HFFc6 (cell line): ENCODE data around the gene URB2. TPM values are rescaled to one million over a fixed set of nuclear protein-coding genes. Genes with fewer than 3 reads are reported as not detected.

ENCODE experiments used
- DNase-seq: peaks from one replicate; pipeline ENCODE4 v3.0.0-alpha.2; 2018
- H3K27ac Mint-ChIP-seq: 2 replicates; pipeline ENCODE4 v1.8.0; 2020; ENCODE audit warnings: mild to moderate bottlenecking, mixed read lengths
- H3K27me3 Mint-ChIP-seq: 2 replicates; pipeline ENCODE4 v1.8.0; 2021; ENCODE audit warnings: mild to moderate bottlenecking, moderate library complexity, mixed read lengths; ENCODE audit not compliant: insufficient read depth
- H3K36me3 Mint-ChIP-seq: 2 replicates; pipeline ENCODE4 v1.8.0; 2021; ENCODE audit warnings: low read depth, mixed read lengths
- H3K4me1 Mint-ChIP-seq: 2 replicates; pipeline ENCODE4 v1.8.0; 2020; ENCODE audit warnings: low read depth, mixed read lengths
- H3K4me3 Mint-ChIP-seq: 2 replicates; pipeline ENCODE4 v1.8.0; 2020; ENCODE audit warnings: mild to moderate bottlenecking, moderate library complexity, mixed read lengths
- H3K9me3 Mint-ChIP-seq: 2 replicates; pipeline ENCODE4 v1.8.0; 2020; ENCODE audit warnings: mild to moderate bottlenecking, mixed read lengths
- CTCF ChIP-seq: fragments of 200-600 bp; sonication (generic); IDR thresholded peaks from 2 replicates; pipeline ENCODE4 v1.5.0; 2021; ENCODE audit warnings: antibody characterized with exemption, mild to moderate bottlenecking
- total RNA-seq, 6 experiments: library from RNA; stranded (reverse); fragmentation: NEBNext Ultra II Directional; extraction: Animal tissue kit (Norgen Biotek cat#: 25700); gene quantifications; 2 replicates in 1 of 6; 3 replicates in 5 of 6; pipeline ENCODE4 v1.2.3, GENCODE V29; 2021

URB2 gene
- total RNA-seq, 6 experiments from 2014 or later, result 8.8 to 12.6 (median 9.8) TPM

DNA sequence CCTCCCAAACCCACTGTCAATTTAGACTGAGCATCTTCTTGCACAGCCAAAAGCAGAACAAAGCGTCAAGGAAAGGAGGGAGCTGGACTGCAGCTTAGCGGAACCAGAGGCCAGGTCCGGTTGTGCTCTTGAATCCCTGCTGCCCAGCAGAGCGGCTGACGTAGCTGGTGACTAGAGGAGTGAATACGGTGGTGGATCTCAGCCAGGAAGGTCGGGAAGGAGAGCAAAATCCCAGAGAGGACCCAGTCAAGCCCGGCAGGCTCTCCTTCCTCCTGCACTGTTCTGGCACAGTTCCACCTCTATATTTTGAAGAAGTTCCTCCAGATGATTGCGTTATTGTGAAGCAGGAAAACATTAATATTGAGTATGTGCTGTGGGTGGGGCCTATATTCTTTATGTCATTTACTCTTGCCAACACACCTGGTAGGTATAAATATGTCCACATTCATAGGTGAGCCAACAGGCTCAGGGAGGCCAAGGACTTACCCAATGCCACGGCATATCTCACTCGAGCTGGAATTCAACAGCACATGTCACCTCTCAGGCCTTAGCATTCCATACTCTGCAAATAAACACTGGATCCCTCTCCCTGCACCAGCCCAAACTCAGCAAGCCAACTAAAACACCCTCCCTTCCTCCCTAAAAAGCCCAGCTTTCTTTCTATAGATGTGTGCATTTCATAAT is 43.9 kb upstream of the URB2 start:
- peaks cover 8% of the 10 kb centered on the region; the same call in 1 of the 2 replicates for H3K27me3 Mint-ChIP-seq
- H3K4me3 Mint-ChIP-seq, result no peak overlapping the region
- peaks cover 11% of the 10 kb centered on the region for H3K4me1 Mint-ChIP-seq
- no peaks in the 10 kb centered on the region for H3K9me3 Mint-ChIP-seq
- TF ChIP-seq CTCF, result no peak
- no peak for DNase-seq
- no peak overlapping the region for H3K27ac Mint-ChIP-seq
- no peaks in the 10 kb centered on the region for H3K36me3 Mint-ChIP-seq

GRCh38 chr1:229582715-229583114 is 43.3 kb upstream of the URB2 start:
- Mint-ChIP-seq H3K4me1 (peaks cover 11% of the 10 kb centered on the region), H3K27me3 (peaks cover 7% of the 10 kb centered on the region; the same call in 1 of the 2 replicates), H3K27ac (no peak overlapping the region), H3K4me3 (no peak overlapping the region), H3K36me3 (no peaks in the 10 kb centered on the region), H3K9me3 (no peaks in the 10 kb centered on the region)
- no peak for TF ChIP-seq CTCF
- no peak for DNase-seq

DNA sequence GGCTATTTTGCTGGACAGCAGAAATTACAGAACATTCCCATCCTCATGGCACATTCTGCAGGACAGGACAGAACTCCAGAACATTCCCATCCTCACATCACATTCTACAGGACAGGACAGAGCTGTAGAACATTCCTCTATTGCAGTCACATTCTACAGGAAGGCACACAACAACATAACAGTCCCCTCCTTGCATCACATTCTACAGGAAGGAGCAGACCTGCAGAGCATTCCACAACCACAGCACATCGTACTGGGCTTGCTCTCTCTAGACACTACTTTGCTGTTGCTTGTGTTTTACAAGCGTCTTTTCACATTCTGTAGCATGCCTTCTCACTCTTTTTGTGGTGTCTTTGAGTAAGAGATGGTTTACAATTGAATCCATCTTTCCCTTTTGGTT is 40.7 kb upstream of the URB2 start:
- DNase-seq, result no peak
- no peak overlapping the region for H3K4me3 Mint-ChIP-seq
- H3K36me3 Mint-ChIP-seq, result no peaks in the 10 kb centered on the region
- H3K27ac Mint-ChIP-seq, result no peak overlapping the region
- TF ChIP-seq CTCF, result no peak
- no peaks in the 10 kb centered on the region for H3K4me1 Mint-ChIP-seq
- 0 out of 2 replicates have a peak, but pooled peaks cover 1% of the 10 kb centered on the region for H3K27me3 Mint-ChIP-seq
- no peaks in the 10 kb centered on the region for H3K9me3 Mint-ChIP-seq

DNA sequence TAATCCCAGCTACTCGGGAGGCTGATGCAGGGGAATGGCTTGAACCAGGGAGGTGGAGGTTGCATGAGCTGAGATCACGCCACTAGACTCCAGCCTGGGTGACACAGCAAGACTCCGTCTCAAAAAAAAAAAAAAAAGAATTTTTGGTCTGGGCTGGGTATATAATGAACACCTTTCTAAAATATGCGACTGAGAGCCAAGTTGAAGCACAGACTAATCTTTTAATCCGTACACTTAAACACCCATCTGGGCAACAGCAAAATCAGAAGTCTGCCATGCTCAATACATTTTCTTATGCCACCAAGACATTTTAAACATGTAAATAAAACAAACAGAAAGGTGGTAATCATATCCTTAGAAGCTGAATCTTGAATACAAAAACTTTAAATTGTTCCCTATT is 35.9 kb upstream of the URB2 start:
- H3K27me3 Mint-ChIP-seq, result no peaks in the 10 kb centered on the region
- peaks cover 5% of the 10 kb centered on the region; the same call in 1 of the 2 replicates for H3K36me3 Mint-ChIP-seq
- no peaks in the 10 kb centered on the region for H3K9me3 Mint-ChIP-seq
- no peaks in the 10 kb centered on the region for H3K4me1 Mint-ChIP-seq
- no peak for DNase-seq
- TF ChIP-seq CTCF, result no peak
- H3K27ac Mint-ChIP-seq, result no peak overlapping the region
- H3K4me3 Mint-ChIP-seq, result no peak overlapping the region

DNA sequence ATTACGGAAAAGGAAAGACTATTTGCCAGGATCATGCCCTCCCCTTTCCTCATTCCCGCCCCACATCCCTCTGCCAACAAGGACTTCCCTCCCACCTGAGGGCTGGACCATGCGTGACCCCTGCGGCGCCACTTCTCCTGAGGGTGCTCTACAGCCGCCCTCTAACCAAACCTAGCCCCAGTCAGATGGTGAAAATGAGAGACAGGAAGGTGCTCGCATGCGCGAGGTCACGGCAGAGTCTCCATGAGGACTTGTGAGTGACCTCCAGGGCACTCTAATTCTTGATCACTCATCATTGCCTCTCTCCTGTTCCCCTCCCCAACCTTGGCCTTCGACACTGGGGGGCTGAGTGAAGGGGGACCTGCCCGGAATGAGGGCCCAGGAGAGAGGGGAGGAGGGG is 32.2 kb upstream of the URB2 start:
- Mint-ChIP-seq H3K4me1 (peaks cover 25% of the 10 kb centered on the region), H3K27ac (no peak overlapping the region; the same call in 1 of the 2 replicates), H3K36me3 (peaks cover 17% of the 10 kb centered on the region; the same call in 1 of the 2 replicates), H3K9me3 (no peaks in the 10 kb centered on the region), H3K4me3 (no peak overlapping the region), H3K27me3 (no peaks in the 10 kb centered on the region)
- no peak for TF ChIP-seq CTCF
- no peak for DNase-seq
